C4-2B (cell line): ENCODE data around the gene ATR.

Source experiments
- CTCF ChIP-seq: fragments of 450-650 bp; conservative IDR thresholded peaks from 2 replicates; pipeline ENCODE4 v1.5.1; 2017; ENCODE audit warnings: mild to moderate bottlenecking
- ZFX ChIP-seq: fragments of 450-650 bp; IDR thresholded peaks from 2 replicates; pipeline ENCODE4 v1.6.1; 2017

- no peak for TF ChIP-seq CTCF
- no peak for TF ChIP-seq ZFX
Observed at GRCh38 chr3:142530296-142530695, 48.2 kb downstream of the ATR start.
